Nephron progenitor cell (in vitro differentiated cells): ENCODE data around the gene OMP.

Source experiments
- DNase-seq: peaks from one replicate; pipeline ENCODE4 v3.0.0; 2021
- H3K27ac Mint-ChIP-seq: 2 replicates; pipeline ENCODE4 v1.8.0; 2021; ENCODE audit warnings: mild to moderate bottlenecking, moderate library complexity, mixed read lengths
- H3K27me3 Mint-ChIP-seq: 2 replicates; pipeline ENCODE4 v1.8.0; 2021; ENCODE audit warnings: mild to moderate bottlenecking, low read depth, mixed read lengths; ENCODE audit not compliant: poor library complexity
- H3K36me3 Mint-ChIP-seq: 2 replicates; pipeline ENCODE4 v1.8.0; 2021; ENCODE audit warnings: low read depth, mixed read lengths
- H3K4me1 Mint-ChIP-seq: 2 replicates; pipeline ENCODE4 v1.8.0; 2021; ENCODE audit warnings: mixed read lengths
- H3K4me3 Mint-ChIP-seq: 2 replicates; pipeline ENCODE4 v1.8.0; 2021; ENCODE audit warnings: mild to moderate bottlenecking, moderate library complexity, mixed read lengths
- H3K9me3 Mint-ChIP-seq: 2 replicates; pipeline ENCODE4 v1.8.0; 2021; ENCODE audit warnings: mild to moderate bottlenecking, moderate library complexity, mixed read lengths
- TF ChIP-seq, protein P1 (sequence below): fragments of 200-600 bp; sonication (generic); IDR thresholded peaks from 2 replicates; pipeline ENCODE4 v1.5.0; 2021; ENCODE audit warnings: antibody characterized with exemption

The OMP gene

DNA sequence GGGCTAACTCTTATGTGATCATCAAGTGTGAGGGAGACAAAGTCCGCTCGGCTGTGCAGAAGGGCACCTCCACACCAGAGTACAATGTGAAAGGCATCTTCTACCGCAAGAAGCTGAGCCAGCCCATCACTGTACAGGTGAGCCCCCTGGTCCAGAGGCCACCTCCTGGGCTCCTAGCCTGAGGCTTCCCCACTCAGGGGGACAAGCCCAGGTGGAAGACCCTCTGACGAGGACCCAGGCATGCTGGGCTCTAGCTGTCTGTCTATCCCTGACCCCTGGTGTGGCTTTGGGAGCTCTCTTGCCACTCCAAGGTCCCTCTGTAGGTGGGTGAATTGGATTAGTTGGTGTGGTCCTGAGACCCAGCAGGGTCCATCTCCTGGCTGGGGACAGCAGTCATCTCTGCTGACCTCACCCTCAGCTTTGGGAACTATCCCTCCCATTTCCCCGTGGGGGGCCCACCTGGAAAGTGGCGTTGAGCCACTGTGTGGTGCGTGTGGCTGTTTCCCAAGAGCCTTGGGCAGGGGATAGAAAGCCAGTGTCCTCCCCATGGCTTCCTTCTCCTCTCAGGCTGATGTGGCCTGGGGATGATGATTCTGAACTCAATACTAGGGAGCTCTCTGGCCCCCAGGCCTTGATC is 20.1 kb downstream of the OMP start:
- TF ChIP-seq, protein P1, sequence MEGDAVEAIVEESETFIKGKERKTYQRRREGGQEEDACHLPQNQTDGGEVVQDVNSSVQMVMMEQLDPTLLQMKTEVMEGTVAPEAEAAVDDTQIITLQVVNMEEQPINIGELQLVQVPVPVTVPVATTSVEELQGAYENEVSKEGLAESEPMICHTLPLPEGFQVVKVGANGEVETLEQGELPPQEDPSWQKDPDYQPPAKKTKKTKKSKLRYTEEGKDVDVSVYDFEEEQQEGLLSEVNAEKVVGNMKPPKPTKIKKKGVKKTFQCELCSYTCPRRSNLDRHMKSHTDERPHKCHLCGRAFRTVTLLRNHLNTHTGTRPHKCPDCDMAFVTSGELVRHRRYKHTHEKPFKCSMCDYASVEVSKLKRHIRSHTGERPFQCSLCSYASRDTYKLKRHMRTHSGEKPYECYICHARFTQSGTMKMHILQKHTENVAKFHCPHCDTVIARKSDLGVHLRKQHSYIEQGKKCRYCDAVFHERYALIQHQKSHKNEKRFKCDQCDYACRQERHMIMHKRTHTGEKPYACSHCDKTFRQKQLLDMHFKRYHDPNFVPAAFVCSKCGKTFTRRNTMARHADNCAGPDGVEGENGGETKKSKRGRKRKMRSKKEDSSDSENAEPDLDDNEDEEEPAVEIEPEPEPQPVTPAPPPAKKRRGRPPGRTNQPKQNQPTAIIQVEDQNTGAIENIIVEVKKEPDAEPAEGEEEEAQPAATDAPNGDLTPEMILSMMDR: no peak
- DNase-seq: no peak
- no peak overlapping the region for H3K27ac Mint-ChIP-seq
- H3K9me3 Mint-ChIP-seq: no peaks in the 10 kb centered on the region
- no peak overlapping the region for H3K4me3 Mint-ChIP-seq
- H3K4me1 Mint-ChIP-seq: peaks cover 10% of the 10 kb centered on the region
- H3K36me3 Mint-ChIP-seq: peaks cover 6% of the 10 kb centered on the region
- peaks cover 3% of the 10 kb centered on the region for H3K27me3 Mint-ChIP-seq

DNA sequence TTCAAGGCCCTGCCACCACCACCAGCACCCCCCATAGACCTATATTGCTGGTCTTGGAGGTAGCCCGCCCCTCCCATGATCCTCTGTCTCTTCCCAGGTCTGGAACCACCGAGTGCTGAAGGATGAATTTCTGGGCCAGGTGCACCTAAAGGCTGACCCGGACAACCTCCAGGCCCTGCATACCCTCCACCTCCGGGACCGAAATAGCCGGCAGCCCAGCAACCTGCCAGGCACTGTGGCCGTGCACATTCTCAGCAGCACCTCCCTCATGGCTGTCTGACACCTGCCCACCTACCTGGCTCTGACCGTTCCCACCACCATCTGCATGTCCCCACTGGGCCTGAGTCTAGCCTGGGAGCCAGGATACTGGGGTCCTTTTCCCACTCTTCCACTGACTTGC is 21.0 kb downstream of the OMP start:
- Mint-ChIP-seq H3K27me3 (peaks cover 3% of the 10 kb centered on the region), H3K36me3 (peaks cover 6% of the 10 kb centered on the region), H3K27ac (no peak overlapping the region), H3K4me1 (peaks cover 19% of the 10 kb centered on the region), H3K4me3 (no peak overlapping the region), H3K9me3 (no peaks in the 10 kb centered on the region)
- TF ChIP-seq, protein P1: no peak
- no peak for DNase-seq

DNA sequence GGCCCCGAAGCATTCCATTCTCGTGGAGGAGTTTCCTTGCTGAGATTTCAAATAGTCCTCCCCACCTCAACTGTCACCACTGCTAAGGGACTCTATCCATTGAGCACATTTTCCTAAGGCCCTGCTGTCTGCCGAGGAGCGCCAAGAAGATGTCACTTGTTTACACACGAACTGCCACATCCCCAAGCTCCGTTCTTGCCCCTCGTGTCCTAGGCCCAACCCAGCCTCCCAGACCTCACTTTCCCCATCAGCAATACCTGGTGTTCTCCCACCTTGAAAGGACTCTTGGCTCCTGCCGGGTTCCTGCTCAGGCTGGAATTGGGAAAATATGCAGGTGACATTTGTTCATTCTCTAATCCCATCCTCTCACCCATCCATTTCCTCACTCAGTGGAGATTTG is 21.4 kb downstream of the OMP start:
- Mint-ChIP-seq H3K9me3 (no peaks in the 10 kb centered on the region), H3K36me3 (peaks cover 6% of the 10 kb centered on the region), H3K4me3 (no peak overlapping the region), H3K4me1 (peaks cover 23% of the 10 kb centered on the region), H3K27ac (peak overlapping the region; percentile 77), H3K27me3 (peaks cover 5% of the 10 kb centered on the region)
- TF ChIP-seq, protein P1: no peak
- no peak for DNase-seq

DNA sequence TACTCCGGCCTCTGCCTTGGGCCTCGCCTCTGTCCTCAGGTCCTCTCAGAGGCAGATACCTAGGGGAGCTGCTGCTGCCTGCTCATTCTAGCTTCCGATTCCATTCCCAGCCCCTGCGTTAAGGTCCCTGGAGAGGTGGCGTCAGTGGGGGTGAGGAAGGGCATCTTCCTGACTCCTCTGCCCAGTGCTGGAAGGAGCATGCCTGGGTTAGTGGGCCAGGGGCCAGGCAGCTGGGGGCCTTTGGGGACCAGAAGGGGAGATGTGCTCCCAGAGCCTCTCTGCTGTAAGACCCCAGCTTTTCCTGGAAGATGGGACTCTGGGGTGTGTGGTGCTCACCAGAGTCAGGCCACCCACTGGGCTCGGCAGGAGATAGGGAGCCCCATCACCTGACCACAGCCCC is 21.8 kb downstream of the OMP start:
- DNase-seq: no peak
- Mint-ChIP-seq H3K9me3 (no peaks in the 10 kb centered on the region), H3K27me3 (peaks cover 9% of the 10 kb centered on the region), H3K4me3 (no peak overlapping the region), H3K4me1 (peaks cover 28% of the 10 kb centered on the region), H3K27ac (peak overlapping the region; percentile 77), H3K36me3 (peaks cover 6% of the 10 kb centered on the region)
- TF ChIP-seq, protein P1: no peak

DNA sequence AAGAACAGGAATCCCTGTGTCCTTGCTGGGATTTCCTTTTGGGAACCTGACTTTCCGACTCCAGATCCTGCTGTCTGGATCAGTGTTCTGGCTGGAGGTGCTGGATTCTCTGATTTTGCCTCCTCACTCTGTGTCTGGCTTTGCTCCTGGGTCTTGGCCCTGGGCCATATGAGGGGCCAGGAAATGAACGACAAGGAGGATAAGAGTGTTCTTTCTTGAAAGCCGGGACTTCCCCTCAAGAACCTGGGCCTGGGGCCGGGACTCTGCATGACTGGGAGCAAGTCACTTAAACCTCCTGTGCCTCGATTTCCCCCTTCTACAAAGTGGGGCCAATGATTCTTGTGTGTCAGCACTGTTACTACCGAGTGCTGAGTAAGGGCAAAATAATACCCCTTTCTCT is 22.6 kb downstream of the OMP start:
- TF ChIP-seq, protein P1: no peak
- peaks cover 11% of the 10 kb centered on the region for H3K27me3 Mint-ChIP-seq
- H3K9me3 Mint-ChIP-seq: no peaks in the 10 kb centered on the region
- peaks cover 31% of the 10 kb centered on the region for H3K4me1 Mint-ChIP-seq
- H3K36me3 Mint-ChIP-seq: peaks cover 6% of the 10 kb centered on the region
- DNase-seq: no peak
- no peak overlapping the region for H3K4me3 Mint-ChIP-seq
- no peak overlapping the region for H3K27ac Mint-ChIP-seq

DNA sequence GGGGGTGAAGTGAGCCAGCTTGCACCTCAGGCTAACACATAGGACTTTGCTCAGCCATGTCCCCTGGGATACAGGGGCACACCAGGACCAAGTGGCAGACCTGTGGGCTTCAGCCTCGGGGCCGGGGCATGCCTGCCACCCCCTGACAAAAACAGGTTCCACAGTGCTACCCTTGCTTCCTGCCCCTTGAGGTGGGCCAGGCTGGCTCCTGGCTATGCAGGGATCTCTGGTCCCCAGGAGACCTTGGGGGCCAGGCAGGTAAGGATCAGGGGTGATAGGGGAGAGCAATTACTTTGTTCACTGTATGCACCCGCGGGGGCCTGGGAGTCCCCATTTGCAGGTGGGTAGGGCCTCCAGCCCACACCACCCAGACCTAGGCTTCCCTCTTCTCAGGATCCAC is 23.1 kb downstream of the OMP start:
- Mint-ChIP-seq H3K4me1 (peaks cover 33% of the 10 kb centered on the region), H3K36me3 (peaks cover 4% of the 10 kb centered on the region), H3K27ac (no peak overlapping the region), H3K9me3 (no peaks in the 10 kb centered on the region), H3K27me3 (peaks cover 11% of the 10 kb centered on the region), H3K4me3 (no peak overlapping the region)
- TF ChIP-seq, protein P1: no peak
- no peak for DNase-seq
